ENCODE data around the gene IL17RE.
A peak's percentile ranks its signal among the peaks of the same experiment; 100 is the strongest.
"Not testable (repeated sequence)": the region's sequence is repeated elsewhere in the genome, so short reads cannot be mapped to it uniquely, and the experiment has no call there.

The IL17RE gene, protein sequence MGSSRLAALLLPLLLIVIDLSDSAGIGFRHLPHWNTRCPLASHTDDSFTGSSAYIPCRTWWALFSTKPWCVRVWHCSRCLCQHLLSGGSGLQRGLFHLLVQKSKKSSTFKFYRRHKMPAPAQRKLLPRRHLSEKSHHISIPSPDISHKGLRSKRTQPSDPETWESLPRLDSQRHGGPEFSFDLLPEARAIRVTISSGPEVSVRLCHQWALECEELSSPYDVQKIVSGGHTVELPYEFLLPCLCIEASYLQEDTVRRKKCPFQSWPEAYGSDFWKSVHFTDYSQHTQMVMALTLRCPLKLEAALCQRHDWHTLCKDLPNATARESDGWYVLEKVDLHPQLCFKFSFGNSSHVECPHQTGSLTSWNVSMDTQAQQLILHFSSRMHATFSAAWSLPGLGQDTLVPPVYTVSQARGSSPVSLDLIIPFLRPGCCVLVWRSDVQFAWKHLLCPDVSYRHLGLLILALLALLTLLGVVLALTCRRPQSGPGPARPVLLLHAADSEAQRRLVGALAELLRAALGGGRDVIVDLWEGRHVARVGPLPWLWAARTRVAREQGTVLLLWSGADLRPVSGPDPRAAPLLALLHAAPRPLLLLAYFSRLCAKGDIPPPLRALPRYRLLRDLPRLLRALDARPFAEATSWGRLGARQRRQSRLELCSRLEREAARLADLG

DNA sequence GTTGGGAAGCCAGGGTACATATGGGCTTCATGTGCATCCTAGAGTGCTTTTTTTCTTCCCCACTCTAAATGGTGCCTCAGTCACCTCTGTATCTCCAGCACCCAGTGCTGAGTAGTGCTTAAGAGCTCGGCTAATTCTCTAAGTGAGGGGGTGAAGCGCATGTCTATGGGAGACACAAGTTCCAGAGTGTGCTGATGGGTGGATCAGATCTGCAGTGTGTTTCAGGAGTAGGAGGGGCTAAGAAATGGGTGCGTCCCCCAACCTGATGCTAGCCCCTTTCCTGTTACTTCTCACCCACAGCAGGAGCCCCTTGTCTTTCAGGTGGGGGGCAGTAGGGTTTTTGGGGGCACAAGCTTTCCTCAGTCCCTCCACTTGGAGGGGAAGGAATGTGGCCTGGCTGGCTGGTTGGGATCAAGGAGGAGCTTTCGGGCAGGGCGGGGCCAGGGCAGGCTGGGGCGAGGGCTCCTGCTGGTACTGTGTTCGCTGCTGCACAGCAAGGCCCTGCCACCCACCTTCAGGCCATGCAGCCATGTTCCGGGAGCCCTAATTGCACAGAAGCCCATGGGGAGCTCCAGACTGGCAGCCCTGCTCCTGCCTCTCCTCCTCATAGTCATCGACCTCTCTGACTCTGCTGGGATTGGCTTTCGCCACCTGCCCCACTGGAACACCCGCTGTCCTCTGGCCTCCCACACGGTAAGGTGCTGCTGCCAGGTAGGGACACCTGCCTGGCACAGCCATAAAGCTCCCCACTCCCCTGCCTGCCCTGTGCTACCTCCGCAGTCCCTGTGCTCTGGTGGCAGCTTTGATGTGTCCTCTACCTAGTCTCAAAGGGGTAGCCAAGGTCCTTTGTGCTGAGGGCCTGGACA is at the start of gene IL17RE:
TSS of gene IL17RE (plus strand) at position 477 of the 866 bp plus-strand sequence. CDS start at position 562, 85 bp downstream.
- DNase-seq: no peak

DNA sequence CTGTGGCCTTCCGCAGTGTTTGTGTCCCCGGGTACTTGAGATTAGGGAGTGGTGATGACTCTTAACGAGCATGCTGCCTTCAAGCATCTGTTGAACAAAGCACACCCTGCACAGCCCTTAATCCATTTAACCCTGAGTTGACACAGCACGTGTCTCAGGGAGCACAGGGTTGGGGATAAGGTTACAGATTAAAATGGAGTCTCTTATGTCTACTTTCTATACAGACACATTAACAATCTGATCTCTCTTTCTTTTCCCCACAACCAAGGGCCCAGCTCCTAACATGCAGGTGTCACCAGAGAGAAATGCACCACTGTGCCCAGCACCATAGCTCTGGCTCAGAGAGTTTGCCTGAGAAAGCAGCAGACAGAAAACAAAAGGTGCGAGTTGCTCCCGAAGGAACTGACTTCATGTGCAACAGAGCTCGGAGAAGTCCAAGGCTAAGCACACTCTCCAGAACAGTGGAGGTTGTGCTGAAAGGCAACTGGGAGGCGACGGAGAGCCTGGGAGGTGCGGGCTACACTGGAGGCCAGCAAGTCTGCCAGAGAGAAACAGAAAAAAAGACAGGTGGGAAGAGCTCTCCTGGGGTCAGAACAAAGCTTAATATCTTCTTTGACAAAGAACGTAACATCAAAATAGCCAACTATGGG is 48.2 kb upstream of the IL17RE start:
- DNase-seq: not testable (repeated sequence)

DNA sequence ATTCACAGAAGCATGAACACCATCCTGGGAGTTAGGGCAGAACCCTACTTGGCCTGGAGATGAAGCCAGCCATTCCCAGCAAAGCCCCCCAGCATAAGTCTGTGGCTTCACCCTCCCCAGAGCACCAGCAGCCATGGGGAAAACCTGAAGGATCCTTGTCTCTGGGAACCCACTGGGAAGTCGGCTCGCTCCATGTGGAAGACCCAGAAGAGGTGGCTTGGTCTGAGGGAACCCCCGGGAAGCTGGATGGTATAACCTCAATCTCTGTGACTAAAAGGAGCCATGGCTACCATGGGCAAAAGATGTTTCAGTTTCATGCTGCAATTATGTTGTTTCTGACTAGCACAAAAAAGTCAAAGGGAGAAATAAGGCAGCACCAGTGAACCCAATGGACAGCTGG is 47.1 kb upstream of the IL17RE start:
- DNase-seq: no peak

DNA sequence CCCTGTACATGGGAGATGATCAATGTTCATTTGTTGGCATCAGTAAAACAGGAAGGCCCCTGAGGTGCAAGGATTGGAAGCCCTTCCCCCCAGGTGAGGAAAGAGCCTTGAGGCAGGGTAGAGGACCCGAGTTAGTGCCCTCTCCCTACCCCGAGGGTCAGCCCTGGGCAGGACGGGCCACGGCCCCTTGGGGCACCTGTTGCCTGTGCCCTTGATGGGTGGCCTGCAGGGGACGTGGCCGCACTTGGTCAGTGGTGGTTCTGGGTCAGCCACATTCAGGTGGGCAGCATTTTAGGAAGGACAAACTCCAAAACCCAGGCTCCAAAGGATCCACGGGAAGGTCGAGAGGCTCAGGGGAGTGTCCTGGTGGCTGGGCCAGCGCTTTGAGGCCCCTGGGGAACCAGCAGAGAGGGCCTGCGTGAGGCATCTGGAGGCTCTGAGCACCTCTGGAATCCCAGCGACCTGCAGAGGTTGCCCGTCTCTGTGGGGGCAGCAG is 43.1 kb upstream of the IL17RE start:
- no peak for DNase-seq

DNA sequence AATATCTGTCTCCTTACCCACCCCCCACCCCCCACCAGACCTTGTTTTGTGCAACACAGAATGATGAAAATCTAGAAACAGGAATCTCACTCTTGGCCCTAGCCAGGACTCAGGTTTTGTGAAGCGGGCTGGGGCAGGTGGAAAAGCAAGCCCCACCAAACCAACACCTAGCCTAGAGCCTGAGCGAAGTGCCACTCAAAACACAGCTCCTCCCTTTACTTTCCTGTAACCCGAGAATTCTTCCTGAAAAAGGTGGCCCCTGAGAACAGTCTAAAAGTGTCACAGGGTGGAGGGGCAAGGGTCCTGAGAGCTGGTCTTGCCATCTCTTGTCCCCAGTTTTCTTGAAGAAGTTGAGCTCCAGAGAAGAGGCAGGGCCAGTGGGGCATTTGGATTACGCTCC is 41.4 kb upstream of the IL17RE start:
- DNase-seq: no peak

DNA sequence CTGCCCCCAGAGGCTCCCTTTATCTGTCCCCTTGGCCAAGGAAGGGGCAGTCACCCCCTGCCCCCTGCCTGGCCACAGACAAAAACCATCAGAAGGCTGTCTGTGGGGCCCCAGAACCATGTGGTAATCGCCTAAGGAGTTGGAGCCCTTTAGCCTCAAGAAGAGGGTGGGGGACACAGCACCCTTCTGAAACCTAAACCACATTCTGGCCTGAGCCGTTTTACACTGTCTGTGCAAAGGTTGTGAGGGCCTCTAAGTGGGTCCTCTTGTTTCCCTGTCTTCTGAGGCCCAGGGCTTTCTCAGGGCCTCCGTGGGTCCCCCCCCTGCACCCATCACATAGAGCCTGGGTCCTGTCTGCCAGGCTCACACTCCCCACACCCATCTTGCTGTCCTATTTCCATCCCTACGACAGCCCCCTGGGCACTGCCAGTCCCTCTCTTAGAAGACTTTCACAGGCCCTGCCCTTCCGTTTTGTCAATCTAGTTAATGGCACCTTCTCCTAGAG is 41.0 kb upstream of the IL17RE start:
- DNase-seq: no peak

DNA sequence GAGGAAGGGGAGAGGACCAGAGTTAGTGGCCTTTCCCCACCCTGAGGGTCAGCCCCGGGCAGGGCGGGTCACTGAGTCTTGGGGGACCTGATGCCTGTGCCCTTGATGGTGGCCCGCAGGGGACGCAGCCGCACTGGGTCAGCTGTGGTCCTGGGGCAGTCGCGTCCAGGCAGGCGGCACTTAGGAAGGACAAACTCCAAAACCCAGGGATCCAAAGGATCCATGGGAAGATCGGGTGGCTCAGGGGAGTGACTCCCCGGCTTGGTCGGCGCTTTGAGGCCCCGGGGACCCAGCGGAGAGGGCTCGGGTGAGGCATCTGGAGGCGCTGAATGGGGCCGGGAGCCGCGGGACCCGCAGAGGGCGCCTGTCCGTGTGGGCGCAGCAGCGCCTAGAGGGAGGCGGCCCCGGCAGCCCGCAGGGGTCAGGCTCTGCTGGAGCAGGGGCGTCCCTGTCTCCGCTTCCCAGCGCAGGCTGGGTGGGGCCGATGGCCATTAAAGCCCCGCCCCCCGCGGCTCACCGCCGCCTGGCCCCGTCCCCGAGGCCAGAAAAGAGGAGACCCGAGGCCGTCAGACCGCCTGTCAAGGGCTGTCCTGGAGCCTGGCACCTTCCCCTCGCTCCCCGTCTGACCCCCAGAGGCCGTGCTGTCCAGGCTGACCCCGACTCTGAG is 40.1 kb upstream of the IL17RE start:
- DNase-seq: peak; percentile 28 to 35

DNA sequence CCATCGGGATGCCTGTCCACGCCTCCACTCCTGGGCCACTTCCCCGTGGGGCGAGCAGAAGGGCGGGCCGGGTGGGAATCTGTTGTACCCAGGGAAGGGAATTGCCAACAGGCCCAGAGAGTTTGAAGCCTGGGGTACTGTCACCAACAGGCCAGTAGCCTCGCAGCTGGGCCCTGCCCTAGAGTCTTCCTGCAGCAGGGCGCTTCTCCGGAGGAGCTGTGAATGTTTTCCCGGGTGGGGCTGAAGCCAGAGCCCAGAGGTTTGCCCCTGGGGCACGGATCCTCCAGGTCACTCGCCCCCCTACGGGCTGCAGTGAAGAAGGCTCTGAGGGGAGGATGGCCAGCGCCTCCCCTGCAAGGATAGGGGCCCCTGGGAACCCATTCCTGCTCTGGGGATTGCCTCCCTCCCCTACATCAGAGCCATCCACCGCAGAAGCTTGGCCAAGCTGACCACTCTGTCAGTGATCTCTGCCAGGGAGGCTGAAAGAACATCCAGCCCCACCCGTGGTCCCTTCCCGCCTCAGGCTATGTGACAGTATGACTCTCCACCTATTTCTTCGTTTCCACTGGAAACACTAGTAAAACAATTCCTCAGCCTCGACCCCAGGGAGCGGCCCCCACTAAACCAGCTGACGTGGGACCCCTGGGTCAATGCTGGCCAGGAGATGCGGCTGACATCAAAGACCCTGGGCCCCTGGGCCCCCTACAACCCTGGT is 39.4 kb upstream of the IL17RE start:
- no peak for DNase-seq

DNA sequence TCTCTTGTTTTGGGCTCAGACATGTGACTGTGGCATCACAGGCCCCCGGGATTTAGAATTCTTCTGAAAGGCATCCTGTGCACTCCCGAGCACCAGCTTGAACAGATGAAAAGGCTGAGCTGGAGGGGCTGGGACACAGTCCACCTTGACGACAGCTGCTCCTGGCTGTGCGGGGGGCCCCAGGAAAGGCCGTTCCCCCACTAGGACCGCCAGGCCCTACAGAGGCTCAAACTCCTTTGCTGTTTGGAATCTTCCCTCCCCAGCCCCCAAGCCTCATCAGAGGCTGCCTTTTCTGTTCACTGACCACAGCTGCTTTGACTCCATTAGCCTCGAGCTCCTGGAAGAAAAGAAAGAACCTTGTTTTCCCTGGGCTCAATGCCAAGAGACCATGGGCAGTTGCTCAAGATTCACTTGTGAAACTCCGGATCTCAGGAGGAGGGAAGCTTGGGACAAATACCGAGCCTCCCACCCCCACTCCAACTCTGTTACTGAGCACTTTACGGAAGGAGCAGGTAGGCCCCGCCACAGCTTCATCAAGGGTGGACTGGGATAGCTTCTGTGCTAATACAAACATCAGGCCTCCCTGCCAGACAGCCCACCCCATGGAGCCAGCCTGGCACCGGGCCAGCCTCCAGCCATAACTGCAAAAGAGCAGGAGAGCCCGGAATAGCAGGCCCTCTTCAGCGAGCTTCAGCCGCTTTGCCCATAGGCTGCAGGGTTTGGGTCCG is 38.3 kb upstream of the IL17RE start:
- DNase-seq: no peak

DNA sequence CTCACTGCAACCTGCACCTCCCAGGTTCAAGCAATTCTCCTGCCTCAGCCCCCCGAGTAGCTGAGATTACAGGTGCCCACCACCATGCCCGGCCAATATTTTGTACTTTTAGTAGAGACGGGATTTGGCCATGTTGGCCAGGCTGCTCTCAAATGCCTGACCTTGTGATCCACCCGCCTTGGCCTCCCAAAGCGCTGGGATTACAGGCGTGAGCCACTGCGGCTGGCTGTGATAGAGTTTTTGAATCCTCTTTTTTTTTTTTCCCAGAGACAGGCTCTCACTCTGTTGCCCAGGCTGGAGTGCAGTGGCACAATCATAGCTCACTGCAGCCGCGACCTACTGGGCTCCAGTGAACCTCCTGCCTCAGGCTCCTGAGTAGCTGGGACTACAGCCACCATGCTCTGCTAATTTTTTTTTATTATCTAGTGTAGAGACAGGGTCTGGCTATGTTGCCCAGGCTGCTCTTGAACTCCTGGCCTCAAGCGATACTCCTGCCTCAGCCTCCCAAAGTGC is 37.5 kb upstream of the IL17RE start:
- not testable (repeated sequence) for DNase-seq

DNA sequence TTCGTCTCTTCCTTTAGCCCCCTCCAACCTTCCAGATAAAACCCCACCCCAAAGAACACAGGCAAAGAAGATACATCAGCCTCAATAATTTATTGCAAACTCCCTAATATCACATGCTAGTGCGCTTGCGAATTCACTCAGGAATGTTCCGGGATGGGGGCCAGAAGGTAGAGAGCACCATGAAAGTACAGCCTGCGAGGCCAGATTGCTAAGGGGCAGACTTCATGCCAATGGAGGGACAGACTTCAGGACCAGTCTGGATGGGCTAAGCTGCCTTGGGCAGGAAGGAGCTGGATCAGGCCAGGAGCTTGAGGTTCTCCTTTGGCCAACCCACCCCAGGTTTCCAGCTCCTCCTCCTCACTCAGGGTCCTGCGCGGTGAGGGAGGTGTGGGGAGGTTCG is 36.0 kb upstream of the IL17RE start:
- no peak for DNase-seq

DNA sequence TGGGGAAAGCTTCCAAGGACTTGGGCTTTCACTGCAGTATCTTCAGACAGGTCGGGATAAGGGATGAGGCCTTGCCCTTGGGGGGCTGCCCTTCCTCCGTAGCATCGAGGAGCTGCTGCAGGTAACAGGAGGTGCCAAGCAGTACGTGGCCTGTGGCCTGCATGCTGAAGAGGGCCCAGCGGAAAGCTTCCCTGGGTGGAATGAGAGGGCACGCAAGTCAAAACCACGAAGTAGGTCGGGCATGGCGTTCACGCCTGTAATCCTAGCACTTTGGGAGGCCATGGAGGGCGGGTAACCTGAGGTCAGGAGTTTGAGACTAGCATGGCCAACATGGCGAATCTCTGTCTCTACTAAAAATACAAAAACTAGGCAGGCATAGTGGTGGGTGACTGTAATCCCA is 35.5 kb upstream of the IL17RE start:
- no peak for DNase-seq

DNA sequence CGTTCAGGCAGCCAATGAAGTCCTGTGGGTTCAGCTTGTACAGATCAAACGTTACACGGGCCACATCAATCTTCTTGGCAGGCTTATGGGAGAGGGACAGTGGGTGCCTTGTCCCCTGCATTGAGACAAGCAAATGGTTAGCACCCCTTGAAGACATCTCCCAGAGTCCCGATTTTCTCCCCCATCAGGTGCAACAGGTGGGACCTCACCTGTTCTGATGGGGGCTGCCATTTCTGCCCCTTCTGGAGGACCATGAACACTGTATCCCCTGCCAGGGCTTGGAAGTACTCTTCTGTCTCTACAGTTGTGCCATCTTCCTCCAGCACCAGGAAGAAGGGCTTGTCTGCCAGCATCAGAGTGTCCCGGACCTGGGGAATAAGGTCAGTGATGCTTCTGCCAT is 32.7 kb upstream of the IL17RE start:
- no peak for DNase-seq

DNA sequence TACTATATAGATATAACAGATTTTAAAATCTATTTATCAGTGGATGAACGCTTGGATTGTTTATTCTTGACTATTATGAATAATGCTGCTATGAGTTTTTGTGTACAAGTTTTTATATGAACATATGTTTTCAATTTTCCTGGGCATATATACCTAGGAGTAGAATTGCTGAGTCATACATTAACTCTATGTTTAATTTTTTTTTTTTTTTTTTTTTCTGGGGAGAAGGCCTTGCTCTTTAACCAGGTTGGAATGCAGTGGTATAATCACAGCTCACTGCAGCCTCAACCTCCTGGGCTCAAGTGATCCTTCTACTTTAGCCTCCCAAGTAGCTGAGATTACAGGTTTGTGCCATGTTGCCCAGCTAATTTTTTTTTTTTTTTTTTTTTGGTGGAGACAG is 31.7 kb upstream of the IL17RE start:
- DNase-seq: no peak

DNA sequence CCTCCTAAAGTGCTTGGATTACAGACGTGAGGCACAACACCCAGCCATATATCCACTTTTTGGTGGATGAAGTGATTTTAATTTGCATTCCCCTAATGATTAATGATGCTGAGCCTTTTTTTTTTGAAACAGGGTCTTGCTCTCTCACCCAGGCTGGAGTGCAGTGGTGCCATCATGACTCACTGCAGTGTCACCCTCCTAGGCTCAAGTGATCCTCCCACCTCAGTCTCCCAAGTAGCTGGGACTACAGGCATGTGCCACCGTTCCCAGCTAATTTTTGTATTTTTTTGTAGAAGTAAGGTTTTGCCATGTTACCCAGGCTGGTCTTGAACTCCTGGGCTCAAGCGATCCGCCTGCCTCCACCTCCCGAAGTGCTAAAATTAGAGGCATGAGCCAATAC is 30.6 kb upstream of the IL17RE start:
- DNase-seq: not testable (repeated sequence)

DNA sequence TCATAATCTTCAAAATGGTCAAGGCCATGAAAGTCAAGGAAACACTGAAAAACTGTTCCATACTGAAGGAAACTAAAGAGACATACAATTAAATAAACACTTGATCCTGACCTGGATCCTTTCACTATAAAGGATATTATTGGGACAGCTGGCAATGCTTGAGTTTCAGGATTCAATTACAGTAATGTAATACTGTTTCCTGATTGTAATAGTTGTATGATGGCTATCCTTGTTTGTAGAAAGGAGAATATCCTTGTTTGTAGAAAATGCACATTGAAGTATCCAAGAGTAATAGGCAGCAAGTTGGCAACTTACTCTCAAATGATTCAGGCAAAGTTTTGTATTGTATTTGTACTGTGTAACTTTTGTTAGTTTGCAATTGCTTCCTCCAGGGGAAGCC is 27.2 kb upstream of the IL17RE start:
- no peak for DNase-seq

DNA sequence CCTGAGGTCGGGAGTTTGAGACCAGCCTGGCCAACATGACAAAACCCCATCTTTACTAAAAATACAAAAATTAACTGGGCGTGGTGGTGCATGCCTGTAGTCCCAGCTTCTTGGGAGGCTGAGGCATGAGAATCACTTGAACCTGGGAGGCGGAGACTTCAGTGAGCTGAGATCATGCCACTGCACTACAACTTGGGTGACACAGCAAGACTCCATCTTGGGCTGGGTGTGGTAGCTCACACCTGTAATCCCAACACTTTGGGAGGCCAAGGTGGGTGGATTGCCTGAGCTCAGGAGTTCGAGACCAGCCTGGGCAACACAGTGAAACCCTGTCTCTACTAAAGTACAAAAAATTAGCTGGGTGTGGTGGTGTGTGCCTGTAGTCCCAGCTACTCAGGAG is 26.4 kb upstream of the IL17RE start:
- DNase-seq: not testable (repeated sequence)

DNA sequence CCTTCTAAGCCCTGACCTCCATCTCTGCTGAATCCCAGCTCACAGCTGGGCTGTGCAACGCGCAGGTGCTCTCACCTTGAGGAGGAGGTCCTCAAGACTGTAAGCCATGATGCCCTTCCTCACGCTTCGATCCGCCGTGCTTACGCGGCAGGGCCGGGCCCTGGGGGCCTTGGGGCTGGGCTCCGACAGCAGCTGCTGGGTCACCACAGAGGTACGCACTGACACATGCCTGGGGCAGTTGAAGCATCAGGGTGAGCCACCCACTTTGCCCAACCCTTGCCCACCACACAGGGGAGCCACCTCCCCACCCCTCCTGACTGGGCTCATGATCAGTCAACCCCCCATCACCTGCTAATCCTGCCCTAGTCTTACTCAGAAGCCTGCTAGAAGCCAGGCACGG is 25.7 kb upstream of the IL17RE start:
- no peak for DNase-seq

DNA sequence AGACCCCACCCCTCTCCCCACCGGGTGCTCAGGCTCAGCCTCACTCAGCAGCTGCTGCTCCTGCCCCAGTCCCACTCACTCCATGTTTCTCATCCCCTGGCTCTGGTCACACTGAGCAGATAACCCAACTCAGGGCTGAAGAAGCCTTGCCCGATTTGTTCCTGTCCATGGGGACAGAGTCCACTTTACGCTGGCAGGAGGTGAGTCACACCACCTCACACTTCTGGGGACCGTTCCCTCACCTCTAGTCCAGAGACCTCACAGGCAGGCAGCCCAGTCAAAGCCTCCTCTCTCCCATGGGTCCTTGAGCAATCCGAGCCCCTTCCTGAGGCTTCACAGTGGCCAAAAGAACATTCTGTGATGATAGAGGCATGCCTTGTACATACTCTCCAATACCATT is 23.9 kb upstream of the IL17RE start:
- no peak for DNase-seq

DNA sequence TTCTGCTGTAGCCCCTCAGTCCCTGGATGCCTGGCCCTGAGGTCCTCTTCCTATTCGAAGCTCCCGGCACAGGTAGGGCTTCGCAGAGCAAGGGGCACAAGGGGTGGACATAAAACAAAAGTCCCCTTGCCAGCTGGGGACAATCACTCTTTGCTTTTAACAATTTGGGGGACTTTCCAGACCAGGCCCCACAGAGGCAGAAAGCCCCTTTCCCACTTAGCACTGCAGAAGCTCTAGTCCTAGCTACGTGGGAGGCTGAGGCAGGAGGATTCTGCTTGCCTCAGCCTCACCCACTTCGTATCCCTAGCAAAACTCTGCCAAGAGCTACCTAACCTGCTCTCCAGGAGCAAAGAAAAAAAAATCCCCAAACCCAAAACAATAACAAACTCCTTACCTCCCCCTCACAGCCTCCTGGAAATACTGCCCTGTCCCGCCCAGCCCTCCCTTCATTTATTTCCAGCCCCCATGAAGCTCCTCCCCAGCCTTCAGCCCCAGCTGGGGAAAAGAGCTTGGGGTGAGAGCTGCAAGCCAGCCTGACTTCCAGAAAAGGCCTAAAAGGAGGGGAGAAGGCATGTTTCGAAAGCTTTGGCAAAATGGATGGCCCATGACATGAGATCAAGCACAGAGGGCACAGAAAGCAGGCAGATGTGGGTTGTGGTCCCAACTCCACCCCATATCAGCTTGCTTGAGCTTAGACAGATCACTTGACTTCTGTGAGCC is 22.7 kb upstream of the IL17RE start, which contains the start of gene CIDEC:
TSS of gene CIDEC (minus strand) at position 424 of the 720 bp plus-strand sequence. CDS start 1,767 bp downstream, outside the sequence.
- no peak for DNase-seq

Data from CD4-positive, alpha-beta T cell treated with Interleukin-4 for 1 hour (primary cell).